AG08396 (cell line): ENCODE data around the gene NFIB.

Experiments used
- DNase-seq: peaks from one replicate; pipeline ENCODE4 v3.0.0; 2012; ENCODE audit warnings: low spot score, mixed read lengths

Gene NFIB

GRCh38 chr9:14344941-14345353 is 31.0 kb upstream of the NFIB start:
- no peak for DNase-seq

- no peak for DNase-seq
Measured at GRCh38 chr9:14344053-14344524, 30.1 kb upstream of the NFIB start.

GRCh38 chr9:14343261-14344031 is 29.5 kb upstream of the NFIB start:
- DNase-seq, result no peak

GRCh38 chr9:14342736-14343135 is 28.8 kb upstream of the NFIB start:
- no peak for DNase-seq

- DNase-seq, result no peak
Measured at GRCh38 chr9:14341437-14342122, 27.6 kb upstream of the NFIB start.

- no peak for DNase-seq
Measured at GRCh38 chr9:14340994-14341393, 27.1 kb upstream of the NFIB start.

- DNase-seq, result no peak
Measured at GRCh38 chr9:14340219-14340873, 26.4 kb upstream of the NFIB start.

GRCh38 chr9:14339746-14340145 is 25.8 kb upstream of the NFIB start:
- no peak for DNase-seq

- DNase-seq, result no peak
Measured at GRCh38 chr9:14337615-14338014, 23.7 kb upstream of the NFIB start.

- no peak for DNase-seq
Measured at GRCh38 chr9:14336244-14336643, 22.3 kb upstream of the NFIB start.

- no peak for DNase-seq
Measured at GRCh38 chr9:14331120-14331519, 17.2 kb upstream of the NFIB start.

GRCh38 chr9:14327036-14327435 is 13.1 kb upstream of the NFIB start:
- DNase-seq, result no peak

- DNase-seq, result peak; percentile 44
Measured at GRCh38 chr9:14326264-14326826, 12.4 kb upstream of the NFIB start.

GRCh38 chr9:14325147-14325546 is 11.2 kb upstream of the NFIB start:
- DNase-seq, result no peak

GRCh38 chr9:14323985-14324650 is 10.2 kb upstream of the NFIB start:
- DNase-seq, result no peak

- DNase-seq, result no peak
Measured at GRCh38 chr9:14323083-14323971, 9.4 kb upstream of the NFIB start.

GRCh38 chr9:14322211-14323082 is 8.5 kb upstream of the NFIB start:
- DNase-seq, result peak; percentile 91

GRCh38 chr9:14321517-14322130 is 7.7 kb upstream of the NFIB start:
- DNase-seq, result no peak
